WTC11 (cell line): ENCODE measurements around the gene ZNF853. TPM values are rescaled to one million over a fixed set of nuclear protein-coding genes. Genes with fewer than 3 reads are reported as not detected.

Experiments used
- ATAC-seq: fragments of 200-7000 bp; cut with Tn5 transposase; 2 replicates; pipeline ENCODE4 v1.10.0; 2021; ENCODE audit warnings: mild to moderate bottlenecking, moderate library complexity
- CTCF ChIA-PET: fragments of 300-600 bp; sonication (Branson Sonifier 250); formaldehyde crosslinking; loops from one replicate; lab custom pipeline; 2021; ENCODE audit warnings: antibody characterized with exemption; lab: Charles Lee
- POLR2A ChIA-PET: fragments of 350-600 bp; sonication (Branson Sonifier 250); formaldehyde crosslinking; loops from one replicate; lab custom pipeline; 2021; ENCODE audit warnings: antibody characterized with exemption; lab: Charles Lee
- DNase-seq: peaks from one replicate; pipeline ENCODE4 v3.0.0; 2021; ENCODE audit warnings: low spot score
- H3K27ac Mint-ChIP-seq: 2 replicates; pipeline ENCODE4 v1.8.0; 2021; ENCODE audit warnings: mixed read lengths
- H3K27me3 Mint-ChIP-seq: 2 replicates; pipeline ENCODE4 v1.8.0; 2021; ENCODE audit warnings: low read depth, mild to moderate bottlenecking, moderate library complexity, mixed read lengths
- H3K36me3 Mint-ChIP-seq: 2 replicates; pipeline ENCODE4 v1.8.0; 2021; ENCODE audit warnings: mixed read lengths
- H3K4me1 Mint-ChIP-seq: 2 replicates; pipeline ENCODE4 v1.8.0; 2022; ENCODE audit warnings: mixed read lengths
- H3K4me3 Mint-ChIP-seq: 2 replicates; pipeline ENCODE4 v1.8.0; 2021; ENCODE audit warnings: mild to moderate bottlenecking, moderate library complexity, mixed read lengths
- H3K9me3 Mint-ChIP-seq: 2 replicates; pipeline ENCODE4 v1.8.0; 2021; ENCODE audit warnings: mixed read lengths
- AR ChIP-seq: fragments of 250-450 bp; sonication (Bioruptor Pico); IDR thresholded peaks from 2 replicates; pipeline ENCODE4 v1.9.0; 2021; ENCODE audit warnings: mild to moderate bottlenecking
- ATF1 ChIP-seq: sonication (generic); formaldehyde crosslinking; IDR thresholded peaks from 2 replicates; pipeline ENCODE4 v1.8.1; 2023; ENCODE audit warnings: mild to moderate bottlenecking, moderate library complexity, missing genetic modification reagents
- CDX4 ChIP-seq: fragments of 250-450 bp; sonication (Bioruptor Pico); IDR thresholded peaks from 2 replicates; pipeline ENCODE4 v1.9.0; 2021; ENCODE audit warnings: moderate library complexity, mild to moderate bottlenecking, inconsistent platforms, borderline replicate concordance
- CREM ChIP-seq: sonication (generic); formaldehyde crosslinking; IDR thresholded peaks from 2 replicates; pipeline ENCODE4 v1.8.1; 2022; ENCODE audit warnings: mild to moderate bottlenecking, missing genetic modification reagents, moderate library complexity
- E2F1 ChIP-seq: sonication (generic); formaldehyde crosslinking; IDR thresholded peaks from 2 replicates; pipeline ENCODE4 v1.8.0; 2022; ENCODE audit warnings: mild to moderate bottlenecking, missing genetic modification reagents
- EMX1 ChIP-seq: fragments of 250-450 bp; sonication (Bioruptor Pico); IDR thresholded peaks from 2 replicates; pipeline ENCODE4 v1.8.0; 2021; ENCODE audit warnings: mild to moderate bottlenecking
- FOXJ3 ChIP-seq: sonication (generic); formaldehyde crosslinking; IDR thresholded peaks from 2 replicates; pipeline ENCODE4 v1.9.0; 2021; ENCODE audit warnings: missing genetic modification reagents, mild to moderate bottlenecking, borderline replicate concordance
- IRF2 ChIP-seq: sonication (generic); formaldehyde crosslinking; IDR thresholded peaks from 2 replicates; pipeline ENCODE4 v1.8.0; 2022; ENCODE audit warnings: low read depth, missing genetic modification reagents, borderline replicate concordance
- MAX ChIP-seq: sonication (generic); formaldehyde crosslinking; IDR thresholded peaks from 2 replicates; pipeline ENCODE4 v1.8.0; 2022; ENCODE audit warnings: mild to moderate bottlenecking, missing genetic modification reagents
- MYBL2 ChIP-seq: sonication (generic); formaldehyde crosslinking; IDR thresholded peaks from 2 replicates; pipeline ENCODE4 v1.8.1; 2023; ENCODE audit warnings: mild to moderate bottlenecking, moderate library complexity, missing genetic modification reagents
- NR1H2 ChIP-seq: sonication (generic); formaldehyde crosslinking; IDR thresholded peaks from 2 replicates; pipeline ENCODE4 v1.9.0; 2021; ENCODE audit warnings: mild to moderate bottlenecking, moderate library complexity, missing genetic modification reagents
- NR2C2 ChIP-seq: sonication (generic); formaldehyde crosslinking; IDR thresholded peaks from 2 replicates; pipeline ENCODE4 v1.8.0; 2022; ENCODE audit warnings: mild to moderate bottlenecking, missing genetic modification reagents
- SMAD4 ChIP-seq: sonication (generic); formaldehyde crosslinking; IDR thresholded peaks from 2 replicates; pipeline ENCODE4 v1.8.0; 2022; ENCODE audit warnings: mild to moderate bottlenecking, missing genetic modification reagents
- TEAD1 ChIP-seq: sonication (generic); formaldehyde crosslinking; IDR thresholded peaks from 2 replicates; pipeline ENCODE4 v1.8.0; 2022; ENCODE audit warnings: mild to moderate bottlenecking, missing genetic modification reagents
- TEAD4 ChIP-seq: sonication (generic); formaldehyde crosslinking; IDR thresholded peaks from 2 replicates; pipeline ENCODE4 v1.8.0; 2022; ENCODE audit warnings: mild to moderate bottlenecking, missing genetic modification reagents
- ZBTB21 ChIP-seq: sonication (generic); formaldehyde crosslinking; IDR thresholded peaks from 2 replicates; pipeline ENCODE4 v1.8.1; 2023; ENCODE audit warnings: mild to moderate bottlenecking, missing genetic modification reagents, borderline replicate concordance
- ZNF121 ChIP-seq: sonication (generic); formaldehyde crosslinking; IDR thresholded peaks from 2 replicates; pipeline ENCODE4 v1.8.0; 2023; ENCODE audit warnings: missing genetic modification reagents
- ZNF263 ChIP-seq: sonication (generic); formaldehyde crosslinking; IDR thresholded peaks from 2 replicates; pipeline ENCODE4 v1.8.1; 2022; ENCODE audit warnings: low read depth, mild to moderate bottlenecking, moderate library complexity, missing genetic modification reagents
- ZNF512 ChIP-seq: sonication (generic); formaldehyde crosslinking; IDR thresholded peaks from 2 replicates; pipeline ENCODE4 v1.8.1; 2022; ENCODE audit warnings: missing genetic modification reagents, borderline replicate concordance
- ZNF671 ChIP-seq: fragments of 250-450 bp; sonication (Bioruptor Pico); IDR thresholded peaks from 2 replicates; pipeline ENCODE4 v1.8.0; 2021; ENCODE audit warnings: mild to moderate bottlenecking
- total RNA-seq: library from RNA; stranded (reverse); gene quantifications from 3 replicates; pipeline ENCODE4 v1.2.3, GENCODE V29; 2021
- TF ChIP-seq, protein P1 (sequence below): fragments of 250-450 bp; sonication (Bioruptor Pico); IDR thresholded peaks from 2 replicates; pipeline ENCODE4 v2.1.2; 2022; ENCODE audit warnings: mild to moderate bottlenecking, moderate library complexity
- TF ChIP-seq, protein P2 (sequence below): sonication (generic); formaldehyde crosslinking; conservative IDR thresholded peaks from 2 replicates; pipeline ENCODE4 v1.8.1; 2023; ENCODE audit warnings: mild to moderate bottlenecking, low read depth, missing genetic modification reagents, moderate library complexity
- TF ChIP-seq, protein P3 (sequence below): sonication (generic); formaldehyde crosslinking; IDR thresholded peaks from 2 replicates; pipeline ENCODE4 v1.8.0; 2022; ENCODE audit warnings: mild to moderate bottlenecking, missing genetic modification reagents

Gene ZNF853
- total RNA-seq, 1 experiment from 2014 or later: 7.7 TPM

- TF ChIP-seq EMX1 (CRISPR knock-in tag) (no peak), ZBTB21 (no peak), ZNF512 (CRISPR knock-in tag) (no peak), SMAD4 (CRISPR knock-in tag) (no peak), MAX (no peak), TEAD4 (CRISPR knock-in tag) (no peak), AR (CRISPR knock-in tag) (no peak), TEAD1 (CRISPR knock-in tag) (no peak), MYBL2 (CRISPR knock-in tag) (no peak), NR1H2 (CRISPR knock-in tag) (no peak), FOXJ3 (CRISPR knock-in tag) (no peak)
- ChIA-PET POLR2A (no interaction called here), CTCF (no interaction called here)
- H3K4me3 Mint-ChIP-seq: no peak overlapping the region
- DNase-seq (no peak), ATAC-seq (no peak)
- no peak overlapping the region for H3K27ac Mint-ChIP-seq
- H3K27me3 Mint-ChIP-seq: no peaks in the 10 kb centered on the region
- H3K4me1 Mint-ChIP-seq: 0 out of 2 replicates have a peak, but pooled peaks cover 2% of the 10 kb centered on the region
- peaks cover 14% of the 10 kb centered on the region for H3K36me3 Mint-ChIP-seq
- no peaks in the 10 kb centered on the region for H3K9me3 Mint-ChIP-seq
These were observed 4.6 kb downstream of the ZNF853 start for GRCh38 chr7:6619961-6620360.

DNA sequence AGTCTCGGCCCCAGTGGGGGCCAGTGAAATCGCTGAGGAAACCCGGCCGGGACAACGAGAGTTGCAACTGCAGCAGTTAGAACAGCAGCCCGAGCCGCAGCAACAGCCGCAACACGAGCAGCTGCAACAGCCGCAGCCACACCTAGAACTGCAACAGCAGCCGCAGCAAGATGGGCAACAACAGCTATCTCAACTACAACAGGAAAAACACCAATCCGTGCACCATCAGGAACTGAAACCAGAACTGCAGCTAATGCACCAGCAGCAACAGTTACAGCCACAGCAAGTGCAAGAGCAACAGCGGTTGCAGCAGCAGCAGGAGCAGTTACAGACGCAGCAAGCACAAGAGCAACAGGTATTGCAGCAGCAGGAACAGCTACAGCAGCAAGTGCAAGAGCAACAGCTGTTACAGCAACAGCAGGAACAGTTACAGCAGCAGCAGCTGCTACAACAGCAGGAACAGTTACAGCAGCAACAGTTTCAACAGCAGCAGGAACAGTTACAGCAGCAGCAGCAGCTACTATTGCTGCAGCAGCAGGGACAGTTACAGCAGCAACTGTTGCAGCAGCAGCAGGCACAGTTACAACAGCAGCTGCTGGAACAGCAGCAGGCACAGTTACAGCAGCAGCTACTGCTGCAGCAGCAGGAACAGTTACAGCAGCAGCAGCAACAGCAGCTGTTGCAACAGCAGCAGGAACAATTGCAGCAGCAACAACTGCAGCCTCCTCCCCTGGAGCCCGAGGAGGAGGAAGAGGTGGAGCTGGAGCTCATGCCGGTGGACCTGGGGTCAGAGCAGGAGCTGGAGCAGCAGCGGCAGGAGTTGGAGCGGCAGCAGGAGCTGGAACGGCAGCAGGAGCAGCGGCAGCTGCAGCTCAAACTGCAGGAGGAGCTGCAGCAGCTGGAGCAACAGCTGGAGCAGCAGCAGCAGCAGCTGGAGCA, 6.1 kb downstream of the ZNF853 start:
- H3K9me3 Mint-ChIP-seq: no peaks in the 10 kb centered on the region
- H3K27me3 Mint-ChIP-seq: no peaks in the 10 kb centered on the region
- no peak overlapping the region for H3K4me3 Mint-ChIP-seq
- no peak for DNase-seq
- ATAC-seq: no peak
- POLR2A ChIA-PET: interaction anchor here (0.9 kb wide), 1 partner anchor 1250 kb away, joined by 3 read pairs; no protein-coding TSS in a partner anchor
- H3K36me3 Mint-ChIP-seq: peaks cover 14% of the 10 kb centered on the region
- H3K4me1 Mint-ChIP-seq: no peaks in the 10 kb centered on the region
- CTCF ChIA-PET: no interaction called here
- H3K27ac Mint-ChIP-seq: no peak overlapping the region
- TF ChIP-seq ZNF671 (no peak), CDX4 (no peak), ZNF263 (CRISPR knock-in tag) (no peak), ZNF121 (CRISPR knock-in tag) (no peak), ZBTB21 (no peak), CREM (CRISPR knock-in tag) (no peak), E2F1 (CRISPR knock-in tag) (no peak), IRF2 (no peak), TEAD4 (CRISPR knock-in tag) (no peak), ATF1 (CRISPR knock-in tag) (no peak), NR2C2 (no peak), FOXJ3 (CRISPR knock-in tag) (no peak)
- TF ChIP-seq, protein P1, sequence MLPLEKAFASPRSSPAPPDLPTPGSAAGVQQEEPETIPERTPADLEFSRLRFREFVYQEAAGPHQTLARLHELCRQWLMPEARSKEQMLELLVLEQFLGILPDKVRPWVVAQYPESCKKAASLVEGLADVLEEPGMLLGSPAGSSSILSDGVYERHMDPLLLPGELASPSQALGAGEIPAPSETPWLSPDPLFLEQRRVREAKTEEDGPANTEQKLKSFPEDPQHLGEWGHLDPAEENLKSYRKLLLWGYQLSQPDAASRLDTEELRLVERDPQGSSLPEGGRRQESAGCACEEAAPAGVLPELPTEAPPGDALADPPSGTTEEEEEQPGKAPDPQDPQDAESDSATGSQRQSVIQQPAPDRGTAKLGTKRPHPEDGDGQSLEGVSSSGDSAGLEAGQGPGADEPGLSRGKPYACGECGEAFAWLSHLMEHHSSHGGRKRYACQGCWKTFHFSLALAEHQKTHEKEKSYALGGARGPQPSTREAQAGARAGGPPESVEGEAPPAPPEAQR (CRISPR knock-in tag): no peak
- TF ChIP-seq, protein P2, sequence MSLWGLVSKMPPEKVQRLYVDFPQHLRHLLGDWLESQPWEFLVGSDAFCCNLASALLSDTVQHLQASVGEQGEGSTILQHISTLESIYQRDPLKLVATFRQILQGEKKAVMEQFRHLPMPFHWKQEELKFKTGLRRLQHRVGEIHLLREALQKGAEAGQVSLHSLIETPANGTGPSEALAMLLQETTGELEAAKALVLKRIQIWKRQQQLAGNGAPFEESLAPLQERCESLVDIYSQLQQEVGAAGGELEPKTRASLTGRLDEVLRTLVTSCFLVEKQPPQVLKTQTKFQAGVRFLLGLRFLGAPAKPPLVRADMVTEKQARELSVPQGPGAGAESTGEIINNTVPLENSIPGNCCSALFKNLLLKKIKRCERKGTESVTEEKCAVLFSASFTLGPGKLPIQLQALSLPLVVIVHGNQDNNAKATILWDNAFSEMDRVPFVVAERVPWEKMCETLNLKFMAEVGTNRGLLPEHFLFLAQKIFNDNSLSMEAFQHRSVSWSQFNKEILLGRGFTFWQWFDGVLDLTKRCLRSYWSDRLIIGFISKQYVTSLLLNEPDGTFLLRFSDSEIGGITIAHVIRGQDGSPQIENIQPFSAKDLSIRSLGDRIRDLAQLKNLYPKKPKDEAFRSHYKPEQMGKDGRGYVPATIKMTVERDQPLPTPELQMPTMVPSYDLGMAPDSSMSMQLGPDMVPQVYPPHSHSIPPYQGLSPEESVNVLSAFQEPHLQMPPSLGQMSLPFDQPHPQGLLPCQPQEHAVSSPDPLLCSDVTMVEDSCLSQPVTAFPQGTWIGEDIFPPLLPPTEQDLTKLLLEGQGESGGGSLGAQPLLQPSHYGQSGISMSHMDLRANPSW (CRISPR knock-in tag): no peak
- TF ChIP-seq, protein P3, sequence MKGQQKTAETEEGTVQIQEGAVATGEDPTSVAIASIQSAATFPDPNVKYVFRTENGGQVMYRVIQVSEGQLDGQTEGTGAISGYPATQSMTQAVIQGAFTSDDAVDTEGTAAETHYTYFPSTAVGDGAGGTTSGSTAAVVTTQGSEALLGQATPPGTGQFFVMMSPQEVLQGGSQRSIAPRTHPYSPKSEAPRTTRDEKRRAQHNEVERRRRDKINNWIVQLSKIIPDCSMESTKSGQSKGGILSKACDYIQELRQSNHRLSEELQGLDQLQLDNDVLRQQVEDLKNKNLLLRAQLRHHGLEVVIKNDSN (CRISPR knock-in tag): no peak
